Fibroblast of lung (primary cell): ENCODE results near the gene ATF4.

Source experiments
- CTCF ChIP-seq, 2 donors: IDR thresholded peaks in 1 of 2; conservative IDR thresholded peaks in 1 of 2; 1 replicate in 1 of 2; 2 replicates in 1 of 2; pipeline ENCODE4 v1.5.1; 2011 to 2012; ENCODE audit warnings: low read length in 2 of 2, control low read depth in 1 of 2, inconsistent platforms in 1 of 2, low read depth in 1 of 2, mild to moderate bottlenecking in 1 of 2
- EZH2 ChIP-seq: IDR thresholded peaks from 2 replicates; pipeline ENCODE4 v1.5.1; 2012; ENCODE audit warnings: low read length, control low read depth, mild to moderate bottlenecking; ENCODE audit errors: missing control alignments

DNA sequence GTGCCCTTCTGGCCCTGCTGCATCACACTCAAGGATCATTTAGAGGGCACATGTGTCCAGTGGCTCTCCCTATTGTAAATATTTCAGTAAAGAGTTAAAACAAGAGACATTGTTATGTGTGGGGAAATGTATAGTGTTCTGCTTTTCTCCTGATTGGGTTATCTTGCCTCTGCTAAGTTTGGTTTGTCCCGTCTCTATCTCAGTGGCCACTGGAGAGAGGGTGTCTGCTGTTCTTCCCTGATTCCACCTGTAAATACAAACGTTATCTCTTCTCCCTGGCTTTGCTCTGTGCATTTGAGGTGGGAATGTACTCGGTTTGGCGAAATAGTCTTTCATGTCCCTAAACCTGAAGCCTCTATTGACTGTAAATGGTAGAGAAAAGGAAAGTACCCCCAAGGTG, 12.0 kb upstream of the ATF4 start:
- TF ChIP-seq CTCF (conservative IDR thresholded peaks at IDR 0.05 in 1 of 2, IDR thresholded peaks at IDR 0.05 in 1 of 2; ENCODE audit: low read depth in 1 of 2, low read length in 2 of 2): no peak
- TF ChIP-seq EZH2: no peak
